Activated T-helper 2 cell treated with anti-CD3 and anti-CD28 coated beads, Interferon-gamma antibody, Interleukin-2, Interleukin-4, amounts not matched to agents 10 μg/mL and 5 μg/mL and 100 μg/mL, durations not matched to agents 14 hours and 24 hours and 36 hours (primary cell): ENCODE data around the gene DGCR8. TPM values are rescaled to one million over a fixed set of nuclear protein-coding genes. Genes with fewer than 3 reads are reported as not detected.
A peak's percentile ranks its signal among the peaks of the same experiment; 100 is the strongest.

Experiments used
- DNase-seq: peaks from one replicate; pipeline ENCODE4 v3.0.0; 2021; ENCODE audit warnings: low spot score
- H3K27ac Mint-ChIP-seq: one replicate; pipeline ENCODE4 v1.8.0; 2021; ENCODE audit warnings: mixed read lengths
- H3K27me3 Mint-ChIP-seq: one replicate; pipeline ENCODE4 v1.8.0; 2021; ENCODE audit warnings: low read depth, mixed read lengths
- H3K36me3 Mint-ChIP-seq: one replicate; pipeline ENCODE4 v1.8.0; 2021; ENCODE audit warnings: low read depth, mixed read lengths
- H3K4me1 Mint-ChIP-seq: one replicate; pipeline ENCODE4 v1.8.0; 2021; ENCODE audit warnings: low read depth, mixed read lengths
- H3K4me3 Mint-ChIP-seq: one replicate; pipeline ENCODE4 v1.8.0; 2021; ENCODE audit warnings: low read depth, mild to moderate bottlenecking, moderate library complexity, mixed read lengths
- H3K9me3 Mint-ChIP-seq: one replicate; pipeline ENCODE4 v1.8.0; 2021; ENCODE audit warnings: mixed read lengths
- intact Hi-C: fragments of 100-400 bp; cut with micrococcal nuclease; formaldehyde crosslinking; loops from one replicate; pipeline ENCODE4 v1.15.1; 2023
- total RNA-seq: library from RNA; stranded (reverse); gene quantifications from 2 replicates; pipeline ENCODE4 v1.2.3, GENCODE V29; 2022

DGCR8 gene
- total RNA-seq, 1 donor from 2014 or later, result 66.4 TPM

- Mint-ChIP-seq H3K4me1 (peaks cover 19% of the 10 kb centered on the region), H3K27me3 (no peaks in the 10 kb centered on the region), H3K27ac (no peak overlapping the region), H3K9me3 (peaks cover 3% of the 10 kb centered on the region), H3K4me3 (no peak overlapping the region), H3K36me3 (peaks cover 96% of the 10 kb centered on the region)
- no peak for DNase-seq
- intact Hi-C loops, result no loop called here
These were observed 13.6 kb downstream of the DGCR8 start for GRCh38 chr22:20093418-20094196.

GRCh38 chr22:20094197-20094807 is 14.3 kb downstream of the DGCR8 start:
- intact Hi-C loops, result no loop called here
- H3K4me3 Mint-ChIP-seq, result no peak overlapping the region
- H3K27ac Mint-ChIP-seq, result no peak overlapping the region
- H3K27me3 Mint-ChIP-seq, result no peaks in the 10 kb centered on the region
- peaks cover 96% of the 10 kb centered on the region for H3K36me3 Mint-ChIP-seq
- peaks cover 26% of the 10 kb centered on the region for H3K4me1 Mint-ChIP-seq
- H3K9me3 Mint-ChIP-seq, result peaks cover 3% of the 10 kb centered on the region
- no peak for DNase-seq

- H3K9me3 Mint-ChIP-seq, result peaks cover 3% of the 10 kb centered on the region
- no peak for DNase-seq
- H3K27me3 Mint-ChIP-seq, result no peaks in the 10 kb centered on the region
- H3K4me3 Mint-ChIP-seq, result no peak overlapping the region
- peaks cover 98% of the 10 kb centered on the region for H3K36me3 Mint-ChIP-seq
- peaks cover 38% of the 10 kb centered on the region for H3K4me1 Mint-ChIP-seq
- intact Hi-C loops, result no loop called here
- H3K27ac Mint-ChIP-seq, result no peak overlapping the region
These were observed 15.5 kb downstream of the DGCR8 start for GRCh38 chr22:20095521-20095920.

- no peaks in the 10 kb centered on the region for H3K27me3 Mint-ChIP-seq
- intact Hi-C loops, result no loop called here
- H3K36me3 Mint-ChIP-seq, result peaks cover 92% of the 10 kb centered on the region
- H3K4me1 Mint-ChIP-seq, result peaks cover 45% of the 10 kb centered on the region
- peaks cover 3% of the 10 kb centered on the region for H3K9me3 Mint-ChIP-seq
- DNase-seq, result no peak
- no peak overlapping the region for H3K4me3 Mint-ChIP-seq
- no peak overlapping the region for H3K27ac Mint-ChIP-seq
These were observed 16.8 kb downstream of the DGCR8 start for GRCh38 chr22:20096574-20097420.

GRCh38 chr22:20099099-20099711 is 19.2 kb downstream of the DGCR8 start:
- H3K4me3 Mint-ChIP-seq, result no peak overlapping the region
- intact Hi-C loops, result no loop called here
- peaks cover 50% of the 10 kb centered on the region for H3K4me1 Mint-ChIP-seq
- peaks cover 3% of the 10 kb centered on the region for H3K9me3 Mint-ChIP-seq
- no peak for DNase-seq
- peak overlapping the region; percentile 63 for H3K27ac Mint-ChIP-seq
- H3K27me3 Mint-ChIP-seq, result no peaks in the 10 kb centered on the region
- H3K36me3 Mint-ChIP-seq, result peaks cover 85% of the 10 kb centered on the region

- peaks cover 3% of the 10 kb centered on the region for H3K9me3 Mint-ChIP-seq
- H3K27me3 Mint-ChIP-seq, result no peaks in the 10 kb centered on the region
- no peak overlapping the region for H3K4me3 Mint-ChIP-seq
- peaks cover 64% of the 10 kb centered on the region for H3K36me3 Mint-ChIP-seq
- intact Hi-C loops, result loop anchor here (2.0 kb wide), 1 partner anchor 15 kb away; the partner anchor contains the start of genes RANBP1 and TRMT2A
- H3K27ac Mint-ChIP-seq, result peak overlapping the region; percentile 86
- H3K4me1 Mint-ChIP-seq, result peaks cover 42% of the 10 kb centered on the region
- DNase-seq, result no peak
These were observed 21.6 kb downstream of the DGCR8 start for GRCh38 chr22:20101638-20102037.

- Mint-ChIP-seq H3K27me3 (no peaks in the 10 kb centered on the region), H3K4me3 (no peak overlapping the region), H3K4me1 (peaks cover 38% of the 10 kb centered on the region), H3K9me3 (no peaks in the 10 kb centered on the region), H3K36me3 (peaks cover 64% of the 10 kb centered on the region), H3K27ac (peak overlapping the region; percentile 72)
- no peak for DNase-seq
- intact Hi-C loops, result no loop called here
These were observed 22.3 kb downstream of the DGCR8 start for GRCh38 chr22:20102203-20102780.

GRCh38 chr22:20105456-20106204 is 25.6 kb downstream of the DGCR8 start:
- Mint-ChIP-seq H3K9me3 (no peaks in the 10 kb centered on the region), H3K4me1 (peaks cover 14% of the 10 kb centered on the region), H3K36me3 (peaks cover 50% of the 10 kb centered on the region), H3K27ac (no peak overlapping the region), H3K4me3 (no peak overlapping the region), H3K27me3 (no peaks in the 10 kb centered on the region)
- no peak for DNase-seq
- intact Hi-C loops, result no loop called here

GRCh38 chr22:20106205-20106848 is 26.3 kb downstream of the DGCR8 start:
- DNase-seq, result no peak
- Mint-ChIP-seq H3K27me3 (no peaks in the 10 kb centered on the region), H3K9me3 (no peaks in the 10 kb centered on the region), H3K4me1 (peaks cover 12% of the 10 kb centered on the region), H3K4me3 (no peak overlapping the region), H3K36me3 (peaks cover 51% of the 10 kb centered on the region), H3K27ac (no peak overlapping the region)
- intact Hi-C loops, result no loop called here

GRCh38 chr22:20106849-20107237 is 26.8 kb downstream of the DGCR8 start:
- Mint-ChIP-seq H3K36me3 (peaks cover 53% of the 10 kb centered on the region), H3K27ac (no peak overlapping the region), H3K4me1 (peaks cover 13% of the 10 kb centered on the region), H3K9me3 (no peaks in the 10 kb centered on the region), H3K27me3 (no peaks in the 10 kb centered on the region), H3K4me3 (no peak overlapping the region)
- DNase-seq, result no peak
- intact Hi-C loops, result no loop called here

GRCh38 chr22:20107471-20107901 is 27.4 kb downstream of the DGCR8 start:
- H3K4me1 Mint-ChIP-seq, result peaks cover 11% of the 10 kb centered on the region
- peaks cover 52% of the 10 kb centered on the region for H3K36me3 Mint-ChIP-seq
- DNase-seq, result no peak
- intact Hi-C loops, result no loop called here
- H3K27me3 Mint-ChIP-seq, result no peaks in the 10 kb centered on the region
- no peaks in the 10 kb centered on the region for H3K9me3 Mint-ChIP-seq
- peak overlapping the region; percentile 63 for H3K27ac Mint-ChIP-seq
- no peak overlapping the region for H3K4me3 Mint-ChIP-seq
